Right ventricle myocardium superior (tissue), 1 donor: ENCODE measurements around the gene CNTNAP5. TPM values are rescaled to one million over a fixed set of nuclear protein-coding genes. Genes with fewer than 3 reads are reported as not detected.

Experiments used
- ATAC-seq: fragments of 200-7000 bp; cut with Tn5 transposase; one replicate; pipeline ENCODE4 v1.9.1; 2020; ENCODE audit warnings: mild to moderate bottlenecking; ENCODE audit not compliant: poor library complexity
- DNase-seq: peaks from one replicate; pipeline ENCODE4 v3.0.0-alpha.2; 2020
- intact Hi-C: fragments of 100-400 bp; cut with DNase I; formaldehyde crosslinking; loops from one replicate; pipeline ENCODE4 v1.11.2; 2022
- total RNA-seq: library from RNA; stranded (reverse); fragmentation: NEBNext Ultra II Directional; extraction: Animal tissue kit (Norgen Biotek cat#: 25700); gene quantifications from one replicate; pipeline ENCODE4 v1.2.1, GENCODE V29; 2021
- donor health status: DM: no; HTN: yes; CAD: no; lungs with severe emphysema.

CNTNAP5 gene
- total RNA-seq, 1 donor from 2014 or later, result not detected

DNA sequence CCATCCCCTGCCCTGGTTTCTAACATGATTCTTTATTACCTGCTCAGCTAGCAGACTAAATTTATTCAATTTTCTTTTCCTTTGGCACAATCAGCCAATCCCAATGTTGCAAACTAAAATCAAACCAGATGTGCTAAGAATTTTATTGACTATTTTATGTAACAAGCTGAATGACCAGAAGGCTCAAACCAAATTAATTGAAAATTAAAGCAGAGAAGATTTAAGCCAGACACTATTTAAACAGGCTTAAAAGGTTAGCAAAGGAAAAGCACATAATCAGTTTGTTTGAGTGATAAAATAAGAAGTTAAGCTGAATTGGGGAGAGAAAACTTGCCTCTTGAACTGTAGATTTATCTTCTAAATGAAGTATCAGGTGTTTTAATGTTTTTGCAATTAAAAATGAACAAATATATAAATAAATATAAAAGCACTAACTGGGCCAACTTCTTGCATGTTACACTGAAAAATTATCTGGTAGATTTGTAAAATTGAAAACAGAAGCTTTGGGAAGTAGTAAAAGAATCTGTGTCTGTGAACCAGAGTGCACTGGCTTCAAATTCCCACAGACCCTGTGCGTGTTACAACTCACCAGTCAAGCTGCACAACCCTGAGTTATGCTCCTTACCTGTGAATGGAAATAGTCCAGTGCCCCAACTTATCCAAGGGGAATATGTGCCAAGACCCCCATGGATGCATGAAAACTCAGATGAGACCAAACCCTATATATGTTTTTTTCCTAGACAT, 283.4 kb downstream of the CNTNAP5 start:
- intact Hi-C loops, result no loop called here
- ATAC-seq, result no peak
- DNase-seq, result no peak

DNA sequence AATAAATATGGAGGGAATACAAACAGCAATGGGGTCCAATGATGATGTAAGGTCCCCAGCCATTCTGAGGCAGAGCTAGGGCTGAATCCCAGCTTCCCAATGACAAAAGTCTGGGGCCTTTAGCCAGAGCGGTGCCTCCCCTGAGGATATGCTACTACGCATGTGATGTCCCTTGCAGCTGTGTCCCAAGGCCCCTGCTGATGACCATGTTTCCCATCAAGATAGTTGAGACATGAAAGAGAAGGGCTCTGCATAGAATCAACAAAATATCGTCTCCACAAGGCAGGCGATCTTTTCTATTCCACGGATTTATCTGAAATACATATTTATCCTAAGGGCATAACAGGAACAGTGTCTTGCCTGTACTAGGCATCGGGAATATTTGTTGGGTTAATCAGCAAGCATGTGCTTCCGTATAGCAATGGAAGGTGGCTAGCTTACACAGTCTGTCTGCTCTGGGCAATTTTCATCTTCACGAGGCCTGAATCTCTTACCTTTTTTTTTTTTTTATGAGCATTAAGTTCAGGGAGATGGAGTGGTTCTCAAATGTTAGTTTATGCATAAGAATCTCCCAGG, 284.6 kb downstream of the CNTNAP5 start:
- no peak for DNase-seq
- no peak for ATAC-seq
- intact Hi-C loops, result no loop called here

DNA sequence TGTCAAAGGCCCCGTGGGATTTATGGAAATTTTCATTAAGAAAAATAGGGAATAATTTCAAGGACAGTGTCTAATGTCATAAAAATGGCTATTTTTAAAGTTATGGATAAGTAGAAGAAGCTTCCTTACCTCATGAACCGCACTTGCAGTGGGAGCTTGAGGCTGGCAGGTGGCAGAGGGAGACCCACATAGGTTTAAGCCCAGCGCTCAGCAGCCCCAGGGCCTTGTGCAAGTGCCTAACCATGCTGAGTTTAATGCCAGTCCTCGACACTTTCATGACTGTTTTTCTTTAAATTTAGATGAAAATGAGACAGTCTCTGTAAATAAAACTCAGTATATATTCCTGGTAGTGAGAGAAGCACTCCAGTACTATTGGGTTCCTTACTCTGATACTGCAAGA, 285.6 kb downstream of the CNTNAP5 start:
- DNase-seq (no peak), ATAC-seq (no peak)
- intact Hi-C loops, result no loop called here

DNA sequence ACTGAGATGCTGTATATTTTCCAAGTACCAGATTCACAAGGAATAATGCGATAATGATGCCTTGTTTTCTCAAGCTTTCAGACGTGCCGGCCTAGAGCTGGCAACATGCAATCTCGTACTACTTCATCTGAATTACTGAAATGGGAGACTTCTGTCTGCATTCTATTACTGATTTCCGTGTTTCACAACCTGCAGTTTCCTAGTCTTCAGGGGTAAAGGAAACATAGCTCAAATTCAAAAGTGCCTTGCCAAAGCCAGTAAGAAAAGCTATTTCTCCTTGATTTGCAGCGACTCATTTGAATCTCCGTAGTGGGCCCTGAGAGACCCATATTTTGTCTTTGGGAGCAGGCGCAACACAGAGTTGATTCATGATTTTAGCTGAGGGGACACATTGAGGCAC, 289.0 kb downstream of the CNTNAP5 start:
- intact Hi-C loops, result no loop called here

DNA sequence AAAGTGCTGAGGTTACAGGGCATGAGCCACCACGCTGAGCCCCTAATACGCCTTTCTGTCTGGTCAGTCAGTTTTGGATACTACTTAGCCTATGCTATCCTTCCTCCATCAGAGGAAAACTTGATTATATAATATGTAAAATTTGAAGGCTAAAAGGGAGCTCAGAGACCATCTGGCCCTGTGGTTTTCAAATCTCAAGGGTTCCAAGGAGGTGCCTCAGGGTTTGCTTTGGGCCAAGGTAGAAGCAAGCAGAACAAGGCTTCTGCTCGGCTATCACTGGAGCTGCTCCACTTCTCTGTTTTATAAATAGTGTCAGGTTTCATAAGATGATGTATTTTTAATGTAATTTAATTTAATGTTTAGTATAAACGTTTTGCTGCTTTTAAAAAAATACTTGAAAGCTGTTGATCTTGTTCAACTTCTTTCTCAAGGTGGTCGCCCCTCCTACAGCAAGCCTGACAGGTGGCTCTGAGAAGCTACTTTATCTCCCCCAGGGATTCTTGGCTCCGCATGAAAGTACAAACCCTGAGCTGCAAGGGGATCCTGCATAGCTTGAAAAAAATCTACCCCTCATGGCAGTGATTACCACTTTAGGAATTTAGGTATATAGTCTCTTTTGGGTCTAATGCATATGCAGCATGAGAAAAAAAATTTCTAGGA, 290.3 kb downstream of the CNTNAP5 start:
- intact Hi-C loops, result no loop called here
- ATAC-seq, result no peak
- DNase-seq, result no peak

More for the DNA sequence above, 289.0 kb downstream of the CNTNAP5 start:
- no peak for ATAC-seq
- no peak for DNase-seq

DNA sequence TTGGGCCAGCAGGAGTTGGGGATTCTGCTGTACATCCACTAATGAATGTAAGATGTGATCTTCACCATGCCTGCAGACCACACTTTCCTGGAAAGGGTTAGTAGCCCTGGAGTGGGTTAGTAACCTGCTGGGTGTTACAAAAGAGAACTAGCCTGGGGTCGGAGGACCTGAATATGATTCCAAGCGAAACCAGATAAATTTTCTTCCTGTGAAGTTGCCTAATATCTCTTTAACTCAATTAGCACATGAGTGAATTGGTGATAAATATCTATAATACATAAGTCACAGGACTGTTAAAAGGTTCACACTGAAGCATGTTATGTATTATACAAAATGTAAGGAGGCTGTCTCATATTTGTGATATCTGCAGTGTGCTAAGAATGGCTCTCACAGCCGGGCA, 291.0 kb downstream of the CNTNAP5 start:
- DNase-seq, result no peak
- ATAC-seq, result no peak
- intact Hi-C loops, result no loop called here

DNA sequence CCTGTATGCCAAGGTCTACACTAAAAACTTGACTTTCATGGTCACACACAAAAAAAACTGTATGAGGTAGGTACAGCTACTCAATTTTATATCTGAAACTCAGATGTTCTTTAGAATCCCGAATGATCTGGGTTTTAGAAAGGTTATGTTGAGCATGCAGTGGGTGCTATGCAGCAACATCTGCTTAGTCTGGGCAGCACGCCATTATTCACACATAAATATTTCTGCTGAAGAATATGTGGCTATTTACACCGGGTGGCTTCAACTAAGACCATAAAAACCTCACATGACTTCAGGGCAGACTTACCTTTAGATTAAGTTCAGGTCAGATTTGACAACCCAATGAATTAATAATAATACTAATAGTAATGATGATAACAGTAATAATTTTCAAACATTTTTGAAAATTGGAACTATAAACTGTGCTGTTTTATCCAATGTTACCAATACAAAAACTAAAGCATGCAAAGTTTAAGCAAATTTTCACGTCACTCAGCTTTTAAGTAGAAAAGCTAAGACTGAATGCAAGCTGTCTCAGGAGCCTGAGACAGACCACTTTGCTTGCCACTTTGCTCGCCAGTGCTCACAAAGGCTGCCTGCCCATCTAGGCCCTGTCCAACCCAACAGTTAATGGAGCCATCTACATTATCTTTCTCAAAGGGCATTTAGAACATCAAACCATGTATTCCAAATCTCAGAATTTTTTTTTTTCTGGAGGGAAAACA, 292.0 kb downstream of the CNTNAP5 start:
- intact Hi-C loops, result no loop called here
- no peak for ATAC-seq
- no peak for DNase-seq

DNA sequence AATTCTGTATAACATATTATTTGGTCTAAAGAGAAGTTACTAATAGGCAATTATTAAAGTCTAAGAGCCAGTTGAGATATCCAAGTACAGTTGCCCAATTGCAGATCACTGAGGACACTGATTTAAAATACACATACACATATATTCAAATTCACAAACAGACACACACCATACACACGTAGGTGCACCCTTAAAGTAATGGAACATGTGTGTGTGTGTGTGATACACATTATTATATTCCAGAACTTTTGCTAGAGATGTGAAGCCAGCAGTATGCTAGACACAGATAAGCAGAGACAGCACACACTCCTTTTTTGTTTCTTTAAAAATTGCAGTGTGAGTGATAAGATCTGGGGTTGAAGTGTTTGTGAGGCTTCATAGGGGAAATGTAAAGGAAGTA, 292.5 kb downstream of the CNTNAP5 start:
- no peak for ATAC-seq
- DNase-seq, result no peak
- intact Hi-C loops, result no loop called here

DNA sequence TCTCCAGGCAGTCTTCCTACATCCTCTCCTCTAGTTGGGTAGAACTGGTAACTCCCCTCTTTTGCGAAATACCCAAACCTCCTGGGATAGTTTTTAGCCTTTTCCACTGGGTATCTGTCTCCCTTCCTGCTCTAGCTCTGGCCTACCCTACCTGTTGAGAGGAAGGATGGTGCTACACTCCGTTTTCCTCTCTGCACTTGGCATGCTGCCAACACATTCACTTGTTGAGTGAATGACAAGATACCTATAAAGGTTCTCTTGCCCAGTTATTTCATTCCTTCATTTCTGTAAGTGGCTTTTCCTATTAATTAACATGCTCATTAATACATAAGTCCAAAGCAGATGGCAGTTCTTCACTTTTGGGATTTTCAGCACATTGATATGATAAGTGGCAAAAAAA, 293.8 kb downstream of the CNTNAP5 start:
- DNase-seq (no peak), ATAC-seq (no peak)
- intact Hi-C loops, result no loop called here

DNA sequence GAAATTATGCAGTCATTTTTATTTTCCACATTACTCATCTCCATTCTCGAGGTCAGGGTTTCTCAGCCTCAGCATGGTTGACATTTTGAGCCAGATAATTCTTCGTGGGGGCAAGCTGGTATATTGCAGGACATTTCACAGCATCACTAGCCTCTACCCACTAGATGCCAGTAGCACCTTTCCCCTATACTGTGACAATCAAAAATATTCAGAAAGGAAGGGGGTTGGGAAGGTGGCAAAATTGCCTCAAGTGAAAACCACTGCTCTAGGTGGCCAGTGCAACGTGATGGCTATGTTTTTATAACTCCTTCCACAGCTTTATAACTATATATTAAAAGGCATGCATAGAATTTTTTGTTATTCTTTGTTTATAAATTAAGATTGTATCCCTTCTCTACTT, 294.5 kb downstream of the CNTNAP5 start:
- no peak for DNase-seq
- intact Hi-C loops, result no loop called here
- no peak for ATAC-seq

DNA sequence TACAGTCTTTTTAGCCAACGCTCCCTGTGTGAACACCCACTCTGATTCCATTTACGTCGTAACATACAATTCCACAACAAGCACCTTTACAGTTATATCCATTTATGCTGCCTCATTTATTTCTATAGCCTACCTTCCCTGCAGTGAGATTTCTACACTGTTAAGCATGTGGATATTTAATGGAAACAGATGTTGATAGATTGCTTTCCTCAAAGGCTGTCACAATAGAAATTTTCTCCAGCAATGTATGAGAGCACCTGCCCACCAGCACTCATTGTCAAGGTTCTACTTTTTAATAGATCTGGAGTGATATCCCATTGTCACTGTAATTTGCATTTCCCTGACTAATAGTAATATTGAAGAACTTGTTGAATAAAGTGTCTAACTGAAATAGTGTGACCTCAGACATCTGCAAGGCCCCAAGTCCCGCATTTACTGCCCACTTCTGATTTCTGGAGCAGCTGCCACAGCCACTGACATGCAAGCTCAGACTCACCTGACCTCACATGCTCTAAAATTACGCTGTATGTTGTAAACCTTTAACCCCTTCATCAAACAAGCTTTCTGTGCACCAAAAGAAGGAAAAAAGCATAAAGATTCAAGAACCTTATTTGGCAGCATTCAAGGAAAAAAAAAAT, 295.1 kb downstream of the CNTNAP5 start:
- intact Hi-C loops, result no loop called here
- no peak for ATAC-seq
- DNase-seq, result no peak

DNA sequence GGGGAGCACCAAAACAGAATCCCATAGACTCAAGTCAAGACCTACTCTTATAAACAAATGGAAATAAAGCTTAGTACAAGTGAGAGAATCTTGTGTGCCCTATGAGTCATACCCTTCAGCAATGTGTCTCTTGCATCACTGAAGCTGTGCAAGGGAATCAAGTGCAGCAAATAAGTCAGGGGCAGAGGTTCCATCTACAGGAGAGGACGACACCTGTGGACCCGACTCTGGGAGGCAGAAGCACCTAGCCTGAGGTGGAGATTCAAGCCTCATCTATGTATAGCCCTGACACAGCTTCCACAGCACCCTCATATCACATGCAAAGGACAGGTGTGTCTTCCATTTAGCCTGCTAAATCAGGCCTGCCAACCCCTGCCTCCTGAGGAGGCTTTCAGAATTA, 298.2 kb downstream of the CNTNAP5 start:
- no peak for DNase-seq
- intact Hi-C loops, result no loop called here
- no peak for ATAC-seq

DNA sequence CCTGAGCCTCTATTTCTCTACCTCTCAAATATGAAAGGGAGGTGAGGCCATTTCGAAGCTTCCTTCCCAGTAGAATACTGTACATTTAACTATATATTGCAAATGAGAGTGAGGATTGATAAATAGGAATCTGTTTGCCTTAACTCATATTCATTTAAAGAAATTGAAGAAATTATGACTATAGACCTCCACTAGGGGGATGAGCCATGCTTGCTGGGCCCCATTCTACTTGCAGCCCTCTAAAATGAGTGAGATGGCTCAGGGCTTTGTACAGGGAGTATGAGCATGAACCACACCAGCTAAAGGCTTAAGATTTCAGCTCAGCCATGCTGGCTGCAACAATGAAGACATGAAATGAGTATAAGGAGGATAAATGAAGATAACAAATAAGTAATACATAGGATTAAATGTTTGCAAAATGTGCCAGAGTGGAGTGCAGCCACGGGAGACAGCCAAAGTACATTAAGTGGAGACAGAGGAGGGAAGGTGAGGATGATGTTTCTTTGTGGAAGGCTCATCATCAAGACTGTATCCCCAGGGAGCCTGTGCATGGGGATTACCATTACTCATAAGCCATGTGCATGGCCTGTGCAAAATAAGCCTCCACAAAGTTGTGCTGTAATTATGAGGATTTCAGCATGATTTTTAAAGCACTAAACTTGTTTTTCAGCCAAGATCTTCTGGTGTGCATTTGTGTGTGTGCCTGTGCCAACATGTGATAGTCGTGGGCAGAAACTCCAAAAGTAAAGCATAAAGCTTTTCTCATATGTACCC, 300.8 kb downstream of the CNTNAP5 start:
- ATAC-seq, result no peak
- intact Hi-C loops, result no loop called here
- DNase-seq, result no peak

DNA sequence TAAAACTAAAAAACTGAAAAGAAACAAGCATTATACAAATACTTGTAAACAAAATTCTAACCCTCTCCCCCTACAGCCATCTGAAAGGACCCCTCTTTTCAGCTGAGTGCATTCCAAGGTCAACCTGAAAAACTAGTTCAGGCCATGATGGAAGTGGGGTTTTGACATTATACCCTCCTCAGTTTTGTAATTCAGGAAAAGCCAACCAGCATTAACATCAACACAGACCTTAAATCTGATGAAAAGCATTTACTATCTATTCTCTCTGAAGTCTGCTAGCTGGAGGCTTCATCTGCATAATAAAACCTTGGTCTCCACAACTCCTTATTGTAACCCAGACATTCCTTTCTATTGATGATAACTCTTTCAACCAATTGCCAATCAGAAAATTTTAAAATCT, 302.2 kb downstream of the CNTNAP5 start:
- intact Hi-C loops, result no loop called here
- DNase-seq, result no peak
- ATAC-seq, result no peak

DNA sequence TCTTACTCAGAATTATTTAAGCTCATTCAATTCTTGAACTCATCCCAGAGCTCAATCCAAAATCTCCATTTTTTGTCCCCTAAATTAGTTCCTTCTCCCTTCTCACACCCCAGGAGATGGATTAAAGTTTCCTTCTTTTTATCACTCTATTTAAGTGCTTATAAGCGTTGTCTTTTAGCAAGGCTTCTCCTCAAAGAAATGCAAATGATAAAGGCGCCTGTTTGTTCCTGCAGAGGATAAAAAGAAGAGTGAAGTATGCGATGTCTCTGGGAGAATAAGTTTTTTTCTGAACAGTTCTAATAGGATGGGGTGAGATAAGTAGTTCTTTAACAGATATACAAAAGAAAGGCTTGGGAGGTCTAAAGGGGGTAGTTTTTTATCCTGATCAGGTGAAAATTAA, 303.3 kb downstream of the CNTNAP5 start:
- ATAC-seq (no peak), DNase-seq (no peak)
- intact Hi-C loops, result no loop called here

DNA sequence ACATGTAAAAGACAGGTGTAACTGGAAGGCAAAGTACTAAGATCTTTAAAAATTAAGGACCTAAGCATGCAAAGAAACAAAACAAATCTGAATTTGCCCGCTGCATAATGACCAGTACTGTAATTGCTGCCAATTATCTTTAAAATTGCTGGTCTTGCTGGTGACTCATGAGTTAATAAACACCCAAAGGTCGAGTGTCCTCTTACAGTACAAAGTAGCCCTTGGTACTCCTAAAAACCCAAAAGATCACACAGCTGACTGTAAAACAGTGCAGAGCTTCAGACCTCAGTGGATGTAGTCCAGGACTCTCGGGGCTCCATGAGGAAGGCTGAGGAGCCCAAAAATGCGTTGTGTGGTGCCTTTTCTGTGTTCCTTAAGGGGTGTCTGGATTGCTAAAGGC, 308.7 kb downstream of the CNTNAP5 start:
- ATAC-seq, result no peak
- intact Hi-C loops, result no loop called here
- DNase-seq, result no peak

DNA sequence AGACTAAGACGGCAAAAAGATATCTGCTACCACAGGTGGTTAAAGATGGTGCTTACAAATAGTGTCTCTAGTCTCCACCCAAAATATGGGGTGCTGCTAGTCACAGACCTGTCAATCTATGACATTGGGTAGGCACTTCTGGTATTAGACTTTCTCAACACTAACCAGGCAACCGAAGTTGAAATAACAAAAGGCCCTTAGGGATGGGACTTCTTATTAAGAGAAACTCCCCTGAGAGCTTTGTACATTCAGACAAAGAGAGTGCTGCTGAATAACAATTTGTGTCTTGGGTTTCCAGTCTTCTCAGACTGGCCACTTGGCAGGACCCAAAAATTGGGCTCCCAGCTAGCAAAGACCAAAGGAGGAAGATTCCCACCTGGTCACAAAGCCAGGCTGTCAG, 310.0 kb downstream of the CNTNAP5 start:
- intact Hi-C loops, result no loop called here
- DNase-seq, result no peak
- ATAC-seq, result no peak

DNA sequence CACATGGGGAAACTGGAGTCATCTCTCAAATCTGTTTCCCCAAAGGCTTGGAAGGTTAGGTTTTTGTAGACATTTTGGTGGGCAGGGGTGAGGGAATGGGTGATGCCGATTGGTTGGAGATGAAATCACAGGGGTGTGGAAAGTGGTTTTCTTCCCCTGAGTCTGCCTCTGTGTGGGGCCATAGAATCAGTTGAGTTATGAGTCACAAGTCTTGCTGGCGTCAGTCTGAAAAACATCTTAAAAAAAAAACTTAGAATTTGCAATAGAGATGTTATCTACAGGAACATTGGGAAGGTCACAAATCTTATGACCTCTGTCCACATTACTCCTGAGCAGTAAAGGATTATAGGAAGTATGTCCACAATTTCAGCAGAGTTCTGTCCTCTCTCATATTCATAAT, 314.6 kb downstream of the CNTNAP5 start:
- no peak for DNase-seq
- ATAC-seq, result no peak
- intact Hi-C loops, result no loop called here
